ENCODE data around the gene AFF4.
"Not testable (repeated sequence)": the region's sequence is repeated elsewhere in the genome, so short reads cannot be mapped to it uniquely, and the experiment has no call there.

The AFF4 gene

GRCh38 chr5:132884548-132884947, 78.9 kb downstream of the AFF4 start:
- DNase-seq = no peak

- peak; percentile 56 for DNase-seq
These were observed 80.1 kb downstream of the AFF4 start for GRCh38 chr5:132883261-132883834.

GRCh38 chr5:132877938-132878337, 85.5 kb downstream of the AFF4 start:
- peak; percentile 34 for DNase-seq

- no peak for DNase-seq
These were observed 86.0 kb downstream of the AFF4 start for GRCh38 chr5:132877466-132877865.

- DNase-seq = no peak
These were observed 87.2 kb downstream of the AFF4 start for GRCh38 chr5:132876020-132876759.

- no peak for DNase-seq
These were observed 89.5 kb downstream of the AFF4 start for GRCh38 chr5:132873930-132874271.

GRCh38 chr5:132873119-132873929, 90.1 kb downstream of the AFF4 start, which contains the start of gene LEAP2:
Gene LEAP2, plus strand, starts transcription at chr5:132873668. Its CDS starts 27 bp downstream, at chr5:132873695.
- DNase-seq = no peak

GRCh38 chr5:132872788-132873118, 90.7 kb downstream of the AFF4 start:
- no peak for DNase-seq

GRCh38 chr5:132871459-132872284, 91.8 kb downstream of the AFF4 start:
- no peak for DNase-seq

- peak; percentile 4 for DNase-seq
These were observed 92.6 kb downstream of the AFF4 start for GRCh38 chr5:132870801-132871200.

- no peak for DNase-seq
These were observed 94.7 kb downstream of the AFF4 start for GRCh38 chr5:132868754-132869153.

GRCh38 chr5:132867046-132867451, 96.4 kb downstream of the AFF4 start:
- no peak for DNase-seq

GRCh38 chr5:132866342-132867045, 96.9 kb downstream of the AFF4 start, which contains the start of the genes GDF9 and UQCRQ:
Gene GDF9, minus strand, starts transcription at chr5:132866469. Its CDS starts 1,936 bp downstream, at chr5:132864533.
Gene UQCRQ, plus strand, starts transcription at chr5:132866642. Its CDS starts 240 bp downstream, at chr5:132866882.
- peak; percentile 97 for DNase-seq

- no peak for DNase-seq
These were observed 97.6 kb downstream of the AFF4 start for GRCh38 chr5:132865668-132866341.

GRCh38 chr5:132860742-132861141, 102.7 kb downstream of the AFF4 start:
- DNase-seq = no peak

GRCh38 chr5:132859889-132860437, 103.5 kb downstream of the AFF4 start:
- DNase-seq = no peak

- no peak for DNase-seq
These were observed 107.4 kb downstream of the AFF4 start for GRCh38 chr5:132856011-132856410.

GRCh38 chr5:132854992-132855391, 108.4 kb downstream of the AFF4 start:
- not testable (repeated sequence) for DNase-seq

- DNase-seq = no peak
These were observed 109.1 kb downstream of the AFF4 start for GRCh38 chr5:132854301-132854700.

- DNase-seq = no peak
These were observed 109.6 kb downstream of the AFF4 start for GRCh38 chr5:132853790-132854189.

- DNase-seq = no peak
These were observed 110.1 kb downstream of the AFF4 start for GRCh38 chr5:132853323-132853722.
